SK-N-SH treated with all-trans-retinoic acid at 6 μM for 48 hours (cell line): ENCODE measurements around the gene GRK5.

Experiments
- ATAC-seq: fragments of 200-7000 bp; cut with Tn5 transposase; 3 replicates; pipeline ENCODE4 v1.9.1; 2020; ENCODE audit warnings: mild to moderate bottlenecking, moderate library complexity
- ARNTL ChIP-seq: fragments of 450-650 bp; formaldehyde crosslinking; IDR thresholded peaks from 2 replicates; pipeline ENCODE4 v1.5.0; 2020; ENCODE audit warnings: low read depth, mild to moderate bottlenecking, moderate library complexity, borderline replicate concordance
- BACH2 ChIP-seq: fragments of 250-450 bp; sonication (Bioruptor Pico); IDR thresholded peaks from 2 replicates; pipeline ENCODE4 v1.9.0; 2021; ENCODE audit warnings: mild to moderate bottlenecking, borderline replicate concordance
- CREB5 ChIP-seq: fragments of 250-450 bp; sonication (Bioruptor Pico); IDR thresholded peaks from 2 replicates; pipeline ENCODE4 v1.5.1; 2020; ENCODE audit warnings: low read depth, mild to moderate bottlenecking, moderate library complexity
- CSDC2 ChIP-seq: fragments of 250-450 bp; sonication (Bioruptor Pico); IDR thresholded peaks from 2 replicates; pipeline ENCODE4 v1.5.0; 2020; ENCODE audit warnings: mild to moderate bottlenecking, moderate library complexity
- ESRRG ChIP-seq: fragments of 250-450 bp; sonication (Bioruptor Pico); IDR thresholded peaks from 2 replicates; pipeline ENCODE4 v1.6.1; 2021; ENCODE audit warnings: mild to moderate bottlenecking
- GLIS3 ChIP-seq: fragments of 250-450 bp; sonication (Bioruptor Pico); IDR thresholded peaks from 2 replicates; pipeline ENCODE4 v1.5.0; 2020; ENCODE audit warnings: mild to moderate bottlenecking, moderate library complexity
- ISL1 ChIP-seq: fragments of 250-450 bp; sonication (Bioruptor Pico); IDR thresholded peaks from 2 replicates; pipeline ENCODE4 v2.1.2; 2022; ENCODE audit warnings: mild to moderate bottlenecking, moderate library complexity
- OSR1 ChIP-seq: fragments of 250-450 bp; sonication (Bioruptor Pico); IDR thresholded peaks from 2 replicates; pipeline ENCODE4 v1.8.0; 2022; ENCODE audit warnings: moderate library complexity, mild to moderate bottlenecking, inconsistent platforms
- PPARA ChIP-seq: fragments of 250-450 bp; sonication (Bioruptor Pico); IDR thresholded peaks from 2 replicates; pipeline ENCODE4 v1.5.0; 2020; ENCODE audit warnings: mild to moderate bottlenecking, borderline replicate concordance
- RARB ChIP-seq: fragments of 250-450 bp; sonication (Bioruptor Pico); IDR thresholded peaks from 2 replicates; pipeline ENCODE4 v1.8.0; 2021; ENCODE audit warnings: mild to moderate bottlenecking, moderate library complexity
- SNAI2 ChIP-seq: fragments of 250-450 bp; sonication (Bioruptor Pico); IDR thresholded peaks from 2 replicates; pipeline ENCODE4 v1.5.0; 2020; ENCODE audit warnings: mild to moderate bottlenecking, moderate library complexity
- TCF4 ChIP-seq: fragments of 250-450 bp; sonication (Bioruptor Pico); IDR thresholded peaks from 2 replicates; pipeline ENCODE4 v1.8.0; 2021; ENCODE audit warnings: mild to moderate bottlenecking, moderate library complexity, borderline replicate concordance
- TOX ChIP-seq: fragments of 250-450 bp; sonication (Bioruptor Pico); IDR thresholded peaks from 2 replicates; pipeline ENCODE4 v1.8.0; 2021; ENCODE audit warnings: mild to moderate bottlenecking, moderate library complexity, borderline replicate concordance
- TSHZ2 ChIP-seq: fragments of 250-450 bp; sonication (Bioruptor Pico); IDR thresholded peaks from 2 replicates; pipeline ENCODE4 v1.5.0; 2020; ENCODE audit warnings: mild to moderate bottlenecking, moderate library complexity
- ZC3H10 ChIP-seq: fragments of 250-450 bp; sonication (Bioruptor Pico); IDR thresholded peaks from 2 replicates; pipeline ENCODE4 v1.5.1; 2021; ENCODE audit warnings: mild to moderate bottlenecking, moderate library complexity
- ZFP3 ChIP-seq: fragments of 250-450 bp; sonication (Bioruptor Pico); IDR thresholded peaks from 2 replicates; pipeline ENCODE4 v1.5.0; 2020; ENCODE audit warnings: mild to moderate bottlenecking, moderate library complexity
- ZFP30 ChIP-seq: fragments of 450-650 bp; formaldehyde crosslinking; IDR thresholded peaks from 2 replicates; pipeline ENCODE4 v1.5.0; 2022; ENCODE audit warnings: mild to moderate bottlenecking, moderate library complexity
- ZNF565 ChIP-seq: fragments of 450-650 bp; formaldehyde crosslinking; conservative IDR thresholded peaks from 2 replicates; pipeline ENCODE4 v1.5.0; 2020; ENCODE audit warnings: low read depth, mild to moderate bottlenecking, moderate library complexity
- ZNF70 ChIP-seq: fragments of 450-650 bp; formaldehyde crosslinking; IDR thresholded peaks from 2 replicates; pipeline ENCODE4 v1.5.0; 2020; ENCODE audit warnings: mild to moderate bottlenecking, moderate library complexity
- ZNF8 ChIP-seq: fragments of 450-650 bp; formaldehyde crosslinking; IDR thresholded peaks from 2 replicates; pipeline ENCODE4 v1.5.0; 2020; ENCODE audit warnings: mild to moderate bottlenecking, moderate library complexity
- TF ChIP-seq, protein P1 (sequence below): fragments of 250-450 bp; sonication (Bioruptor Pico); IDR thresholded peaks from 2 replicates; pipeline ENCODE4 v1.5.1; 2021; ENCODE audit warnings: mild to moderate bottlenecking, moderate library complexity
- TF ChIP-seq, protein P2 (sequence below): fragments of 250-450 bp; sonication (Bioruptor Pico); IDR thresholded peaks from 2 replicates; pipeline ENCODE4 v1.8.0; 2021; ENCODE audit warnings: low read depth, mild to moderate bottlenecking, moderate library complexity, borderline replicate concordance

The GRK5 gene

DNA sequence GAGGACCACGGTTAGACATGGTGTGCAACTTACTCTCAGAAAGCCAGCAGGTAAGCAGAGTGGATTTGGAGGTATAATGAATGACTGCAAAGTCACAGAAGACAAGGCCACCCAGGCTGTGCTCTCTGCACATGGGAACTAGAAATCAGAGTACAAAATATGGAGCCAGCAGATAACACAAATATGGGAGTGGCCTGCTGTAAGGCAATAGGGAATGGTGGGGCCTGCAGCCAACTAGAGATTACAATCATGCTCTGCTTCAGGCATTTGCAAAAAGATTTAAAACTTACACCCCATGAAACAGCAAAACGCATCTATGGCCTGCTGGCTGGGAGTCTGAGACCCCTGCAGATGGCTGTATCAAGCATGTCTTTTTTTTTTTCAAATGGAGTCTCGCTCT lies 288.2 kb downstream of the GRK5 start:
- TF ChIP-seq ZNF565 = no peak
- TF ChIP-seq, protein P1, sequence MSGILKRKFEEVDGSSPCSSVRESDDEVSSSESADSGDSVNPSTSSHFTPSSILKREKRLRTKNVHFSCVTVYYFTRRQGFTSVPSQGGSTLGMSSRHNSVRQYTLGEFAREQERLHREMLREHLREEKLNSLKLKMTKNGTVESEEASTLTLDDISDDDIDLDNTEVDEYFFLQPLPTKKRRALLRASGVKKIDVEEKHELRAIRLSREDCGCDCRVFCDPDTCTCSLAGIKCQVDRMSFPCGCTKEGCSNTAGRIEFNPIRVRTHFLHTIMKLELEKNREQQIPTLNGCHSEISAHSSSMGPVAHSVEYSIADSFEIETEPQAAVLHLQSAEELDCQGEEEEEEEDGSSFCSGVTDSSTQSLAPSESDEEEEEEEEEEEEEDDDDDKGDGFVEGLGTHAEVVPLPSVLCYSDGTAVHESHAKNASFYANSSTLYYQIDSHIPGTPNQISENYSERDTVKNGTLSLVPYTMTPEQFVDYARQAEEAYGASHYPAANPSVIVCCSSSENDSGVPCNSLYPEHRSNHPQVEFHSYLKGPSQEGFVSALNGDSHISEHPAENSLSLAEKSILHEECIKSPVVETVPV (CRISPR knock-in tag) = no peak
- no peak for TF ChIP-seq TOX (CRISPR knock-in tag)
- TF ChIP-seq ZFP30 (CRISPR knock-in tag) = no peak
- no peak for TF ChIP-seq ISL1 (CRISPR knock-in tag)
- no peak for TF ChIP-seq PPARA
- TF ChIP-seq, protein P2, sequence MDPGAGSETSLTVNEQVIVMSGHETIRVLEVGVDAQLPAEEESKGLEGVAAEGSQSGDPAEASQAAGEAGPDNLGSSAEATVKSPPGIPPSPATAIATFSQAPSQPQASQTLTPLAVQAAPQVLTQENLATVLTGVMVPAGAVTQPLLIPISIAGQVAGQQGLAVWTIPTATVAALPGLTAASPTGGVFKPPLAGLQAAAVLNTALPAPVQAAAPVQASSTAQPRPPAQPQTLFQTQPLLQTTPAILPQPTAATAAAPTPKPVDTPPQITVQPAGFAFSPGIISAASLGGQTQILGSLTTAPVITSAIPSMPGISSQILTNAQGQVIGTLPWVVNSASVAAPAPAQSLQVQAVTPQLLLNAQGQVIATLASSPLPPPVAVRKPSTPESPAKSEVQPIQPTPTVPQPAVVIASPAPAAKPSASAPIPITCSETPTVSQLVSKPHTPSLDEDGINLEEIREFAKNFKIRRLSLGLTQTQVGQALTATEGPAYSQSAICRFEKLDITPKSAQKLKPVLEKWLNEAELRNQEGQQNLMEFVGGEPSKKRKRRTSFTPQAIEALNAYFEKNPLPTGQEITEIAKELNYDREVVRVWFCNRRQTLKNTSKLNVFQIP (CRISPR knock-in tag) = no peak
- no peak for TF ChIP-seq OSR1 (CRISPR knock-in tag)
- no peak for TF ChIP-seq CSDC2 (CRISPR knock-in tag)
- TF ChIP-seq SNAI2 (CRISPR knock-in tag) = no peak
- TF ChIP-seq ARNTL (CRISPR knock-in tag) = no peak
- TF ChIP-seq GLIS3 (CRISPR knock-in tag) = no peak
- no peak for TF ChIP-seq CREB5
- no peak for TF ChIP-seq ZNF70
- no peak for TF ChIP-seq BACH2 (CRISPR knock-in tag)
- TF ChIP-seq ESRRG (CRISPR knock-in tag) = no peak
- no peak for TF ChIP-seq RARB
- no peak for TF ChIP-seq TCF4 (CRISPR knock-in tag)
- TF ChIP-seq ZC3H10 (CRISPR knock-in tag) = no peak
- ATAC-seq = no peak

- no peak for ATAC-seq
- TF ChIP-seq CSDC2 (CRISPR knock-in tag) (no peak), ZNF8 (CRISPR knock-in tag) (no peak), ESRRG (CRISPR knock-in tag) (no peak)
- TF ChIP-seq, protein P2 (CRISPR knock-in tag) = no peak
Measured at GRCh38 chr10:119496273-119496672, 288.9 kb downstream of the GRK5 start.

DNA sequence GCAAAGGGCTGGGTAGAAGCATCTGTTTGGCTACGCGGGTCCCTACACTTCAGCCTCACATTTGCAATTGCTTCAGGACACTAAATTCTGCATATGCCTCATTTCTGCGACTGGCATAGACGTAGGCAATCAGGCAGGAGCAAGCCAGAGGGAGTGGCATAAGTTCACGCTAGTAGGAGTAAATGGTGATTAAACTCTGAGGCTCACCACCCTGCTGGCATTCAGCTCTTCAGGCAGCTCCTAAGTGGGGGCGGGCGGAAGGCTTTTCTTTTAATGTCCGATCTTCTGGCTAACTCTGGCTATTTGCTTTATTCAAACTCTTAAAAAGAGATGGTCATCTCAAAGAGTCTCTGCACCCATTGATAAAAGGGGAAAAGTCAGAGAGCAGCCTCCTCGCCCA lies 289.9 kb downstream of the GRK5 start:
- ATAC-seq = no peak
- TF ChIP-seq CSDC2 (CRISPR knock-in tag) = no peak
- TF ChIP-seq, protein P2 (CRISPR knock-in tag) = no peak
- TF ChIP-seq TCF4 (CRISPR knock-in tag) = no peak
- TF ChIP-seq ZFP3 (CRISPR knock-in tag) = no peak
- TF ChIP-seq, protein P1 (CRISPR knock-in tag) = no peak
- TF ChIP-seq TSHZ2 (CRISPR knock-in tag) = no peak
- no peak for TF ChIP-seq ZNF565
- no peak for TF ChIP-seq ESRRG (CRISPR knock-in tag)
- TF ChIP-seq PPARA = no peak
- TF ChIP-seq ISL1 (CRISPR knock-in tag) = no peak
- no peak for TF ChIP-seq ZNF70
- TF ChIP-seq OSR1 (CRISPR knock-in tag) = no peak
- no peak for TF ChIP-seq TOX (CRISPR knock-in tag)
- TF ChIP-seq ZFP30 (CRISPR knock-in tag) = no peak
- TF ChIP-seq ARNTL (CRISPR knock-in tag) = no peak
- TF ChIP-seq RARB = no peak
